G401 (cell line): ENCODE data around the gene OTOF. TPM values are rescaled to one million over a fixed set of nuclear protein-coding genes. Genes with fewer than 3 reads are reported as not detected.

Experiments
- DNase-seq: peaks from one replicate; pipeline ENCODE4 v3.0.0-alpha.2; 2015; ENCODE audit warnings: low spot score
- in situ Hi-C: cut with HindIII; loops from 2 replicates; pipeline ENCODE4 v1.10.0; 2016; ENCODE audit warnings: low sequenced_read_pairs, mixed read lengths
- total RNA-seq: library from RNA; depleted of rRNA; stranded (reverse); fragments of >200 nt; shearing (Covaris generic); gene quantifications from 2 replicates; pipeline ENCODE4 v1.2.3, GENCODE V29; 2014

OTOF gene
- total RNA-seq, 1 experiment from 2014 or later = 9.3 TPM

- in situ Hi-C loops = no loop called here
- DNase-seq = no peak
These were observed 20.7 kb downstream of the OTOF start for GRCh38 chr2:26457251-26457666.

DNA sequence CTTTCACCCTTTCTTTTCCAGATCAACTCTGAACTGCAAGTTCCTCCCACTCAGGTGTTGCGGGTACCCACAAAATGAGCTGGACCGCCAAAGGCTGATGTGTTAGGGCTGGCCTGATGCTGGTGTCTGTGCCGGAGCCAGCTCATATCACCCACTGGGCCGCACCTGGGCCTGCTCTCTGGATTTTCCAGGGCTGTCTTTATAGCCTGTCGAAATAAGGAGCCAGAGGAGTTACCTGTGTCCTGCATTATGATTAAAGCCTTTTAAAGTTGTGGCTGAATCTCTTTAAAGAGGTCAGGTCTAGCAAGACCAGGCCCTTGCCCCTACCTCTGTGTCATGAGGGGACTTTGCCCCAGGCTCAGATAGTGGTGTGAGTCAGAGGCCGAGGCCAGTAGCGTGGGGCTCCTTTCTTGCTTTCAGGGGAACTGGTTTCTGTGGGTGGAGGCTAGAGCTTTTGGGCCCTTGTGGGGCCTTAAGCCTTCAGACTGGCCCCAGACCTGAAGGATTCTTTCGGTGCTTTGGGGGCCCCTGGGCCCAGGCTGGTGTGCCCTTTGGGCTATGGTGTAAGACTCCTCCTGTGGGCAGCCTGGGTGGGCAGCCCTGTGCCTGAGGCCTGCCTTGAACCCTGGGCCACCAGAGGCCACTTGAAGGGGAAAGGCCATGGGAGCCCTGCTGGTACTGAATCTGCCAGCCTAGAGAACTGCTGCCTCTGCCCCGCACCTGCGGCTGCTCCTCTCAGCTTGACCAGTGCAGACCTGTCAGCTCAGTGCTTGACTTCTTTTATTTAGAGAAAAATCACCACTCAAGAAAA lies 21.3 kb downstream of the OTOF start:
- in situ Hi-C loops = no loop called here
- no peak for DNase-seq

DNA sequence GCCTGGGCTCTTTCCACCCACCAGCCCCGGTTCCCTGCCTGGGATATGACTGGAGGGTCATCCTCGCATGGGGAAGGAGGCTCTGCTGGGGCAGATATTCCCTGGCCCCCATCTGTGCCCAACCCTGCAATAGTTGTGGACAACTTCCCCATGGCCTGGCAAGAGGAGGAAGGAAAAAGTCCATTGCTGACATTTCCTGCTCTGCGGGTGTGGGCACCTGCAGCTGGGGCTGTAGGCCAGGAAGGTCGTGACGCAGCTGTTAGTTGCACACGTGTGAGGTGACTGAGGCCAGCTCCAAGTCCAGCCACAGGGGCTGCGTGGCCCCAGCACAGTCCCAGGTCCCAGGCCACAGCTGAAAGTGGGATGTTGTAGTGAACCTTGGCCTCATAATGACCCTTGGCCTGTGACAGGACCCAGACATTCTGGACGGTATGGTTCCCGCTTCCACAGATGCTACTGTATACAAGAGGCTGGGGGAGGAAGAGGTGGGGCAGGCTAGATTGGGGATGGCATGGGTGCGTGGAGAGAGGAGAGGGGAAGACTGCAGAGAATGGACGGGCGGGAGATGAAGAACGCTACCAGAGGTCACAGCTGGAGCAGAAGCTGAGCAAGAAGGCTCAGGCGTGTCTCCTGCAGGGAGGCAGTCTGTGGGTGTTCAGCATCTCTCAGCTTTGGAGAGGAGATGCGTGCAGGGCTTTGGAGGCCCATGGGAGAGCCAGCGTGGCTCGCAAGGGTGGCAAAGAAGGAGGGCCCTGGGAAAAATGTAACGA lies 22.1 kb downstream of the OTOF start:
- no peak for DNase-seq
- in situ Hi-C loops = no loop called here

DNA sequence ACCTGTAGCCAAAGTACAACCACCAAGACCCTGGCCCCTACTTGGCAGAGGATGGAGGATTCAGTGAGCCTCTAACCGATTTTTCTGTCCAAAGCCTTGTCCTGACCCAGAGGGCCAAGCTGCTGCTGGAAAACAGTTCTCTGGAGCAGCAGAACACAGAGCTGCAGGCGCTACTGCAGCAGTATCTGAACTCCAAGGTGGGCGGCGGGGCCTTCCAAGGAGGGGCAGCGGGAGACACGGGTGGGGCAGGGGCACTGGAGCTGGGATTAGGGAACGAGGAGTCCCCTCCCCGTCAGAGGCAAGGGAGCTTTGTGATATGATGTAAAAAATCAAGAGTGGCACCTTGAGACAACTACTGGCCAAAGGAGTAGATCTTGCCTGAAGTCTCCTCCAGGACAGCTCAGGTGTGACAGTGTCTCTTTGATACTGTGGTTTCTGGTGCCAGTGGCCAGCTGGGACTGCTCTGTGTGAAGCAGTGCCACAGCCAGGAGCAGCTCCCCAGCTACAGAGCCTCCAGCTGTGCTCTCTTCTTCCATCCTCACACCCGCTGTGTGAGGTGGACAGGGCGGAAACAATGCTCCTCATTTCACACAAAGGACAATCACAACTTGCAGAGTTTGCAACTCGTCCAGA lies 22.8 kb downstream of the OTOF start:
- no peak for DNase-seq
- in situ Hi-C loops = no loop called here

GRCh38 chr2:26454561-26455001 lies 23.3 kb downstream of the OTOF start:
- in situ Hi-C loops = no loop called here
- no peak for DNase-seq

DNA sequence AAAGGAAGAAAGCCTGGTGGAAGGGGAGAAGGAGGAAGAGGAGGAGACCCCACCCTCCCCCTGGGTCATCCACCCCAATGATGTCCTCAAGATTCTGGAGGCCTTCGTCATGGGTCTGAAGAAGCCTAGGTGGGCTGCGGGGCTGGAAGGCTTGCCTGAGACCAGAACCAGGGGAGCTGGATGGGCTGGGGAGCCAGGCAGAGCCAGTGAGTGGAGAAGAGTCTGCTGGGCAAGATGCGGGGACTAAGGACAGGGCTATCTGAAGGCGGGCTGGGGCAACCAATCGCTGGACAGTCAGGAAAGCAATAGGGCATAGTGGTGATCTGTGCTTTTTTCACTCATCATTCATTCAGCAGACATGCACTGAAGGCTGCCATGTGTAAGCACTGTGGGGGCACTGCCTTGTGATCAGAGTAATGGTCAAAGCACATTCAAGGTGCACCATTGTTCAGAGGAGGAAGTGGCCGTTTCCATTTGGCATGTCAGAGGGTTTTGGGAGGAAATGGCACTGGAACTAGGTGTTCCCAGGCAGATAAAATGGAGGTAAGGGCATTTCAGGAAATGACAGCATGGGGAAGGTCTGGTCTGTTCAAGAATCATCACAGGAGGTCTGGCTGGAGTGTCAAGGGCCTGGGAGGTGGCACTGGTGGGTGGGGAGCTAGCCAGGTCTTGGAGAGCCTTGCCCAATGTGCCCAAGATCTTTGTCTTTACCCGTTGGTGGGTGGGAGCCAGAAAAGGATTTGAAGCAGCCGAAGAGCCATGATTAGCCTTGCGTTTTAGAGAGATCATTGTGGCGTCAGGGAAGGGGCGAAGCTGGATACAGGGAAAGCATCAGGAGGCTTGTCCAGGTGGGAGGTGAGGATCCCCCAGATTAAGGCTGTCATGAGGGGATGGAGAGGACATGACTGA lies 24.2 kb downstream of the OTOF start:
- DNase-seq = no peak
- in situ Hi-C loops = no loop called here

- no peak for DNase-seq
- in situ Hi-C loops = no loop called here
These were observed 26.2 kb downstream of the OTOF start for GRCh38 chr2:26451700-26452099.

- in situ Hi-C loops = no loop called here
- no peak for DNase-seq
These were observed 27.8 kb downstream of the OTOF start for GRCh38 chr2:26450031-26450635.

DNA sequence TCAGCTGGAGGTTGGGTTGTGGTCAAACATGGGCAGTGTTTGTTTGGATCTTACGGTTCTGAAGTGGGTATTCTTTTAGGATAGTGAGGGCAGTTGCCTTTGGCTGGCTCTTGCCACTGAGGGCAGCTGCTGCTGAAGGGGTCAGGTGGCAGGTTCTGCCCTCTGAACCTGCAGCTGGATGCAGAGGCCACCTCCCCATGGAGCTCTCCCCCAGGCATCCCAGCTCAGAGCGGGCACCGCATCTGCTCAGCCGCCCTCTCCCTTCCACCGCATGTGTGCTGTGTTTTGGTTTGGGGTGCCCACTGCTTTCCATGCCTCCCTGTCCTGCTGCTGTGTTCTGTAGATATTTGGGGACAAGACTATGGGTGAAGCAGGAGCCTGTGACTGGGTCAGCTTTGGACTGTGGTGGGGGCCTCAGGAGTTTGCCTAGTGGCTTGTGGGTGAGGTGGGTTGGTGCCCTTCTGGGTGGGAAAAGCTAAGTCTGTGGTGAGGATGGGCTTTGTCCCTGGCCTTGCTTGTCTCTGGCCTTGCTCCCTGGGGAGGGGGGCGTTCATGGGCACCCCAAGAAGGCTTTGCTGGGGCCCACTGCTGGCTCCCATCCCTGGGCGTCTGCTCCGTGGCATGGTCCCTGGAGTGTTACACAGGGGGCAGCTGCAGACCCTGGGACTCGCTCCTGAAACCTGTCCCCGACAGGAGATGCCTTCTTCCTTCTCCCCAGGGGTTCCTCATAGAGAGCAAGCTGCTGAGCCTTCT lies 28.5 kb downstream of the OTOF start:
- in situ Hi-C loops = no loop called here
- no peak for DNase-seq

GRCh38 chr2:26448651-26449050 lies 29.3 kb downstream of the OTOF start:
- DNase-seq = no peak
- in situ Hi-C loops = no loop called here

DNA sequence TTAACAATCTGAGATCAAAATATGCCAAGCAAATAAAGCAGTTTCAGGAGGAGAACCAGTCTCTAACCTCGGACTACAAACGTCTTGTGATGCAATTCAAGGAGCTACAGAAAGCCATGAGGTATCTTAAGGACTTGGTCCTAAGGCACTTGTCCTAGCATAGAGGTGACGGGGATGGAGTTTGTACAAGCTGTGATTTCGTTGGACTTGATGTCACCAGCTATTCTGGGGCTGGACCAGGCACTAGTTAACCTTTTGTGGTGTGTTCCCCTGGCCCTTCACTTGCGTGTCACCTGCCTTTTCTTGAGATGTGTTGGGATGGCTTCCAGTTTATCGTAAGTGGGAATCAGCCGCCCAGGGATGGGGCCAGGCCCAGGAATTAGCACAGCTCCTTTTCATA lies 33.7 kb downstream of the OTOF start:
- in situ Hi-C loops = no loop called here
- DNase-seq = no peak

GRCh38 chr2:26442707-26443106 lies 35.2 kb downstream of the OTOF start:
- in situ Hi-C loops = no loop called here
- DNase-seq = no peak

DNA sequence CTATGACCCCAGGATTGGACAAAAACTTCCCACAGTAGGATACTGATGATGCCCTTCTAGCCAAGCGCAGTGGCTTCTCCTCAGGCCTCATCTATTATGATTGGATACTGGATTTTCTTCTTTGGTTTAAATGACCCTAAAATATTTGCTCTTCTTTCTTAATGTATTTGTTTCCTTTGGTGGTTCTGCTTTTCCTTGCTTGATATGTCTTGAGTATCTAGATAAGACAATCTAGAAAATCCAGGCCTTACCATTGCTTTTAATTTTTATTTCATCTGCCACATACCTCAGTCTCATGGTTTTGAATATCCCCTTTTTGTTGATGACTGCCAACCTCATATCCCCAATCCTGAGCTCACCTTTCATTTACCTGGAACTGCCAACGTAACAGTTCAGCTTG lies 35.6 kb downstream of the OTOF start:
- DNase-seq = no peak
- in situ Hi-C loops = no loop called here

GRCh38 chr2:26438926-26439325 lies 39.0 kb downstream of the OTOF start:
- in situ Hi-C loops = no loop called here
- DNase-seq = no peak

- in situ Hi-C loops = no loop called here
- no peak for DNase-seq
These were observed 39.4 kb downstream of the OTOF start for GRCh38 chr2:26438526-26438925.

DNA sequence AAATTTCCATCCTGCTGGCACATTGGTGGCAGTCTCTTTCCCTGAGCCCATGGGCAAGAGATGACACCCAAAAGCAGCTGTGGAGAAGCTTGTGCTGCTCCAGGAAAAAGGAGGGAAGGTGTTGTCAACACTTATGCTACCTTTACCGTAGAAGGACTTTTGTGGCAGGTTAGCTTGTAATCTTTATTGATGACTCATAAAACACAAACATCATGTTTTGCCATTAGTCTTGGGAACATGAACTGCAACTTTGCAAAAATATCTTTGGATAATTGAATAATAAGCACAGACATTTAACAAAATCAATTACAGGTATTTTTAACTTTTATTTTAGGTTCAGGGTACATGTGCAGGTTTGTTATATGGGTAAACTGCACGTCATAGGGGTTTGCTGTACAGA lies 42.8 kb downstream of the OTOF start:
- DNase-seq = no peak
- in situ Hi-C loops = no loop called here

DNA sequence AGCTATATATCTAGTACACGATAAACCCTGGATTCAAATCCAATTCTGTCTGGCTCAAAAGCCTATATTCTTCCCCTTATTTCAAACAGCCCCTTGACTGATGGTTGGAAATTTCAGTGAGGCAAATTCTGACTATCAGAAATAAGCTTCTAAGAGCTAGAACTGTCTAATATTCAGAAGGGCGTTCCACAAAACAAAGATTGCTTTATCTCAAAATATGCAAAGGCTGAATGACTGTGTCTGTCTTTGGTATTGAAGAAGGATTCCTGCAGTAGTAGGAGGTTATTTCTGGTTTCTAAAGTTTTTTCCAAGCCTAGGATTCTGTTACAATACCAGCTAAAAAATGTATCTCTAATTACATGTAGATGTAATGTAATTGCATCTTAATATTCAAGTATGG lies 45.1 kb downstream of the OTOF start:
- in situ Hi-C loops = no loop called here
- DNase-seq = no peak

- in situ Hi-C loops = no loop called here
- DNase-seq = no peak
These were observed 45.6 kb downstream of the OTOF start for GRCh38 chr2:26432363-26432762.
